ENCODE data around the gene MORN4. TPM values are rescaled to one million over a fixed set of nuclear protein-coding genes. Genes with fewer than 3 reads are reported as not detected.
"Not testable (repeated sequence)": the region's sequence is repeated elsewhere in the genome, so short reads cannot be mapped to it uniquely, and the experiment has no call there.

MORN4 gene
- total RNA-seq, 1 donor from 2014 or later: 16.4 TPM

- Mint-ChIP-seq H3K36me3 (no peaks in the 10 kb centered on the region), H3K27me3 (ENCODE audit: low read depth) (no peaks in the 10 kb centered on the region), H3K27ac (peak within 1 kb of the TSS; percentile 95), H3K9me3 (no peaks in the 10 kb centered on the region), H3K4me3 (peak within 1 kb of the TSS; percentile 90), H3K4me1 (peaks cover 19% of the 10 kb centered on the region)
- peak; percentile 94 to 98 for DNase-seq (ENCODE audit: low spot score in 2 of 2, unreplicated experiment in 2 of 2)
- TF ChIP-seq CTCF (IDR thresholded peaks at IDR 0.05; ENCODE audit: unreplicated experiment): no peak
Measured at GRCh38 chr10:97640174-97640867, 7.0 kb upstream of the MORN4 start, which contains the start of gene PI4K2A. Gene PI4K2A, plus strand, starts transcription at chr10:97640671. Its CDS starts 72 bp downstream, at chr10:97640743.

GRCh38 chr10:97639090-97639489 is 5.8 kb upstream of the MORN4 start:
- H3K4me3 Mint-ChIP-seq; DNase-seq (ENCODE audit: low spot score in 2 of 2, unreplicated experiment in 2 of 2); H3K9me3 Mint-ChIP-seq; H3K27ac Mint-ChIP-seq; H3K36me3 Mint-ChIP-seq; H3K27me3 Mint-ChIP-seq (ENCODE audit: low read depth): not testable (repeated sequence)
- H3K4me1 Mint-ChIP-seq: peaks cover 19% of the 10 kb centered on the region

- no peak for TF ChIP-seq CTCF (IDR thresholded peaks at IDR 0.05; ENCODE audit: unreplicated experiment)
- Mint-ChIP-seq H3K4me3 (no peak overlapping the region), H3K9me3 (no peaks in the 10 kb centered on the region), H3K27me3 (ENCODE audit: low read depth) (no peaks in the 10 kb centered on the region), H3K27ac (no peak overlapping the region), H3K36me3 (no peaks in the 10 kb centered on the region), H3K4me1 (peaks cover 11% of the 10 kb centered on the region)
- DNase-seq (ENCODE audit: low spot score in 2 of 2, unreplicated experiment in 2 of 2): no peak
Measured at GRCh38 chr10:97635577-97635976, 2.3 kb upstream of the MORN4 start.

DNA sequence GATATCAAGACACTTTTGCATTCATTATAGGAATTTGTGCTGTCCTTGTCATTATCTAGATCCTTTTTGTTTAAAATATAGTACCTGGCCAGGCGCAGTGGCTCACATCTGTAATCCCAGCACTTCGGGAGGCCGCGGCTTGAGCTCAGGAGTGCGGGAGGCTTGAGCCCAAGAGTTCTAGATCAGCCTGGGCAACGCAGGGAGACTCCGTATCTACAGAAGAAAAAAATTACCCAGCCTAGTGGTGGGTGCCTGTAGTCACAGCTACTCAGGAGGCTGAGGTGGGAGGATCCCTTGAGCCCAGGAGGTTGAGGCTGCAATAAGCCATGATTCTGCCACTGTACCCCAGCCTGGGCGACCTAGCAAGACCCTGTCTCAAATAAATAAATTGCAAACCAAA is 621 bp upstream of the MORN4 start:
- TF ChIP-seq CTCF (IDR thresholded peaks at IDR 0.05; ENCODE audit: unreplicated experiment): no peak
- no peaks in the 10 kb centered on the region for H3K36me3 Mint-ChIP-seq
- peak overlapping the region; percentile 87 for H3K27ac Mint-ChIP-seq
- peaks cover 11% of the 10 kb centered on the region for H3K4me1 Mint-ChIP-seq
- H3K27me3 Mint-ChIP-seq (ENCODE audit: low read depth): no peaks in the 10 kb centered on the region
- no peaks in the 10 kb centered on the region for H3K9me3 Mint-ChIP-seq
- DNase-seq (ENCODE audit: low spot score in 2 of 2, unreplicated experiment in 2 of 2): no peak
- peak overlapping the region; percentile 97 for H3K4me3 Mint-ChIP-seq

- no peak overlapping the region for H3K27ac Mint-ChIP-seq
- H3K27me3 Mint-ChIP-seq (ENCODE audit: low read depth): no peaks in the 10 kb centered on the region
- H3K9me3 Mint-ChIP-seq: no peaks in the 10 kb centered on the region
- no peaks in the 10 kb centered on the region for H3K36me3 Mint-ChIP-seq
- TF ChIP-seq CTCF (IDR thresholded peaks at IDR 0.05; ENCODE audit: unreplicated experiment): no peak
- H3K4me3 Mint-ChIP-seq: no peak overlapping the region
- no peak for DNase-seq (ENCODE audit: low spot score in 2 of 2, unreplicated experiment in 2 of 2)
- H3K4me1 Mint-ChIP-seq: peaks cover 11% of the 10 kb centered on the region
Measured at GRCh38 chr10:97631098-97631497, 2.2 kb downstream of the MORN4 start.

DNA sequence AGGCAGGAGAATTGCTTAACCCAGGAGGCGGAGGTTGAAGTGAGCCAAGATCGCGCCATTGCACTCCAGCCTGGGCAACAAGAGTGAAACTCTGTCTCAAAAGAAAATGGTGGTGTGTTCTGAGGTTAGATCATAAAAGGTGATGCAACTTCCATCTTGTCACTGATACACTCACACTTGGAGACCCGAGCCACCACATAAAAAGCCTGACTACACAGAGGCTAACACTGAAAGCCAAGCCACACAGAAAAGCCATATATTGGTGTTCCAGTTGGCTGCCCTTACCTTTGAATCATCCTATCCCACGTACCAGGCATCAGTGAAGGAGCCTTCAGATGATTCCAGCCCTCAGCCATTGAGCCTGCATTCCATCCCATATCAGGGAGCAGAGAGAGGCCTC is 4.0 kb downstream of the MORN4 start:
- no peak overlapping the region for H3K4me3 Mint-ChIP-seq
- no peaks in the 10 kb centered on the region for H3K27me3 Mint-ChIP-seq (ENCODE audit: low read depth)
- H3K9me3 Mint-ChIP-seq: no peaks in the 10 kb centered on the region
- no peak overlapping the region for H3K27ac Mint-ChIP-seq
- TF ChIP-seq CTCF (IDR thresholded peaks at IDR 0.05; ENCODE audit: unreplicated experiment): no peak
- no peaks in the 10 kb centered on the region for H3K36me3 Mint-ChIP-seq
- H3K4me1 Mint-ChIP-seq: peaks cover 11% of the 10 kb centered on the region
- no peak for DNase-seq (ENCODE audit: low spot score in 2 of 2, unreplicated experiment in 2 of 2)

All from mesothelial cell of epicardium (in vitro differentiated cells).